GM18505 (cell line): ENCODE results near the gene DOCK2.

Source experiments
- ATAC-seq: cut with Tn5 transposase; IDR thresholded peaks from one replicate; pipeline ENCODE4 v1.9.1; 2021; ENCODE audit not compliant: unreplicated experiment
- POLR2A ChIP-seq: IDR thresholded peaks from 4 replicates; pipeline ENCODE4 v1.6.1; 2011; ENCODE audit warnings: borderline replicate concordance; ENCODE audit not compliant: insufficient read depth, insufficient read length; ENCODE audit errors: extremely low read depth

The DOCK2 gene

GRCh38 chr5:169702693-169703481 is 65.8 kb downstream of the DOCK2 start:
- peak; percentile 80 for ATAC-seq
- TF ChIP-seq POLR2A, result peak; percentile 21

GRCh38 chr5:169703813-169704212 is 66.7 kb downstream of the DOCK2 start:
- ATAC-seq, result no peak
- no peak for TF ChIP-seq POLR2A

DNA sequence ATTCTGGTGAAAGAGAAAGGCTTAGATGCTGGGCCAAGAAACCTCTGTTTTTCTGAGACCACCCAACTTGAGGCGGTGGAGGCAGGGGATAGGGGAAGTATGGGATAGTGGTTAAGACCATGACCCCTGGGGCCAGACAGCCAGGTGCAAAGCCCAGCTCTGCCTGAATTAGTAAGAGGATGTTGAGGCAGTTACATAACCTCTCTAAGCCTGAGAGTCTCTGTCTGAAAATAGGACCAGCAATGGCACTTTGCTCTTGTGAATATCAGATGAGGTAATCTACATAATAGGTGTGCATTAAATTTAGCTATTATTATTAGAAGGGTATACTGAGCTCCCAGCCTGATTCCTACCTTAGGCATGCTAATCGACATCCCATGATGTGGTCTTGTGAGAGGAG is 68.2 kb downstream of the DOCK2 start:
- no peak for TF ChIP-seq POLR2A
- ATAC-seq, result no peak

GRCh38 chr5:169706071-169706470 is 69.0 kb downstream of the DOCK2 start:
- TF ChIP-seq POLR2A, result no peak
- ATAC-seq, result no peak

DNA sequence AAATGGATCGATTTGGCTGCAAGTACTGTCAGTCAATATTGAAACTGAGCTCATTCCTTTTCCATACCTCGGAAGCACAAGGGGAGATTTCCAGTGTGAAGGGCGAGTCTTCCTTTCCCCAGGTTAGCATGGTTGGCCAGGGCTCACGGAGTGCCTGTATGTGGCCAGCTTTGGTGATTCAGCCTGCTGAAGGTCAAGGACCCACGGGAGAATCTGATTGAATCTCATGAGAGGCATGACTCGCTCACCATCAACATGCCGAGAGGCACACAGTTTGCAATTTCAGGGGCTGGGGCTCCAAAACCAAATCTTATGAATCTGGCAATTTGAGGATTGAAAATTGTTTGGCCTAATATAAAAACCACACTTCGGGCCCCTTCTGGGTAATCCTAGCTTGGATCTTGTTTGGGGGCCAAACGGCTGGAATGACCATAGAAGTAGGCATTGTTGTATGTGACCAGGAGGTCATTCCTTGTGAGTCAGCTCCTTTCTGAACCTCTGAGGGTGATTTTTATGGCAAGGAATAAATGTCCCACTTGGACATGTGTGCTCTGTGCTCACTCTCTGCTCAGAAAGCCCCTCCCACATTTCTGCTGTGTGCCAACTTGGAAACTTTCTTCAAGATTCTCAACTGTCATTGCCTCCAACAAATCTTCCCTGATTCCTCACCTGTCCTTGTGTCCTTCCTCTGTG is 69.8 kb downstream of the DOCK2 start:
- no peak for TF ChIP-seq POLR2A
- no peak for ATAC-seq

GRCh38 chr5:169707686-169708085 is 70.6 kb downstream of the DOCK2 start:
- ATAC-seq, result no peak
- TF ChIP-seq POLR2A, result no peak

DNA sequence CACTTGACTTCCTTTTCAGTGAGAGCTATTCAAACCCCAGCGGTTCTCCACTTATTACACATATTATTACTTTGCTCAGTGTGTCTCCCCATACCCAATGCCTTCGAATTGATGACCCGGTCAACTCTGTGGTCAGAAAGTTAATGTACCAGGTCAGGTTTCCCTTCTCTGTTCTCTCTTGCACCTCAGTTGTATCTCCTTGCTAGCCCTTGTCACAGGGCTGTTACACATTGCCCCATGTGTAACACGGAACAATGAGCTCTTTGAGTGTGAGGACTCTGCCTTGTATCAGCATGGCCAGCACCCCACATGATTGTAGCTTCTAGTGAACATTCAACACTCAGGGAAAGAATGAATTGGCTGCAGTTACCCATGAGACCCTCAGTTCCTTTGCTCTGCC is 73.6 kb downstream of the DOCK2 start:
- ATAC-seq, result no peak
- TF ChIP-seq POLR2A, result no peak

- no peak for ATAC-seq
Measured at GRCh38 chr5:169711551-169712225, 74.6 kb downstream of the DOCK2 start.

DNA sequence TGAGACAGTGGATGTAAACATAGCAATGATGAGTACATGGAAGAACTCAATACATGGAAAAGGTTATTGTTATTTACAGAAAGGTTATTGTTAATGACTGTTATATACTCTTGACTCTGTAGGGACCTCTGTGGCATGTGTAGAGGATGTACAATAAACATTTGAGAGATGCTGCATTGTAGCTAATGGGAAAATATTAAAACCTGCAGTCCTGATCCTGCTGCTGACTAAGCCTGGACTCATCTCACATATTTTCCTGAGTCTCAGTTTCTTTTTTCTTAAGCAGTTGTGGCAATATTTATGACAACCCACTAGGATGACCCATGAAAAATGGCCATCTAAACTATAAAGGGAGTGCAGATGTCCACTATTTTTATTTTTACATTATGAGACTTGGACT is 75.4 kb downstream of the DOCK2 start:
- ATAC-seq, result no peak
- no peak for TF ChIP-seq POLR2A

More at GRCh38 chr5:169711551-169712225, 74.6 kb downstream of the DOCK2 start:
- TF ChIP-seq POLR2A, result no peak

DNA sequence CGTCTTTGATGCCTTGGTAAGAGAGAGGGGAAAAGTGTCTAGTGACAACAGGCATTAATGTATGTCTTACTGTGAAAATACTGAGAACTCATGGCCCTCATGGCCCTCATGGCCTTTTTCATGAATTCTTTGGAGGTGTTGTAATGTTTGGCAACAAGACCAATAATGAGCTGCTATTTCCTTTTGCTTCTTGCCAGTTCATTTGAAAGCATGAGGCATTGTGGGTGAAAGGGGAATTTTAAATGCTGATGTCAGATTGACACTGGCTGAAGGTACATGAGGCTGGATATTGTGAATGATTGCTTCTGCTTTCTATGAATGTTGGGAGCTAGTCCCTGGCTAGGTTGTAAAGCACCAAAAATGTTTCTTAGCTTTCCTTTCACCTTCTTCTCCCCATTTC is 79.2 kb downstream of the DOCK2 start:
- ATAC-seq, result no peak
- no peak for TF ChIP-seq POLR2A

GRCh38 chr5:169717288-169717687 is 80.2 kb downstream of the DOCK2 start:
- ATAC-seq, result no peak
- TF ChIP-seq POLR2A, result no peak

DNA sequence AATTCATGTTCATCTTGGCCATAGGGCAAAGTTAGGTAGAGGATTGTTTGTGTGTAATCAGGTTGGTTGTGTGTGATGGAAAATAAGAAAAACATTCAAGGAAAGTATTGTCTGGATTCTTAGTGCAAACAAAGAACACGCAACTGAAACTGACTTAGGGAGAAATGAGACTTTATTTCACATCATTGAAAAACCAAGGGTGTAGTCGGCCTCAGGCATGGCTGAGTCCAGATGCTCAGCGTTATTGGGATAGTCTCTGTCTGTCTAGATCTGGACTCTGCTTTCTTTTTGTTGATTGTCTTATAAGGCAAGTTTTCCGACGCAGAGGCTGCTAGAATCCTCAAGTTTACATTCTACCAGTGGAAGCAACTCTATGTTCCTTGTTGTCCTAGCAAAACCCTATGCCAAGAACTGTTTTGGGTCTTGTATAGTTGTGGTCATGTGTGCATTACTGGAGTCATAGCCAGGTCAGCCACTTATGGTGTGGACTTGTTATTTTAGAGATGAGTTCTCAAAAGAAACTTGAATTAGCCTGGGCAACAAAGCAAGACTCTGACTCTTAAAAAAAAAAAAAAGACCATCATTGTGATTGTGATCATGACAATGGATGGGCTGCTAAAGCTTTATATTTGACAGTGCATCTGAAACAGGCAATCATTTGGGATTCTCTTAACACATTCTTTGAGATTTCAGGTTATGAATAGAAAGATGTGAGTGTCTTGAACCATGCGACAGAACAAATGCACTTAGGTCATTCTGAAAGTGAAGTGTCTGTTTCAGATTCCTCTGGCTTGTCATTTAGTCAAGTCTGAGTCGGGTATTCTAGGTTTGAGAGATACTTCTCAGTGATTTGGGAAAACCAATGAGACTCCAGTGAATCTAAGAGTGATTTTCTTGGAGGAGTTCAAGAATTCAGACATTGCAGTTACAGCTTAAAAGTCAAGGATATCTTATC is 82.6 kb downstream of the DOCK2 start:
- peak; percentile 79 for ATAC-seq
- TF ChIP-seq POLR2A, result no peak

DNA sequence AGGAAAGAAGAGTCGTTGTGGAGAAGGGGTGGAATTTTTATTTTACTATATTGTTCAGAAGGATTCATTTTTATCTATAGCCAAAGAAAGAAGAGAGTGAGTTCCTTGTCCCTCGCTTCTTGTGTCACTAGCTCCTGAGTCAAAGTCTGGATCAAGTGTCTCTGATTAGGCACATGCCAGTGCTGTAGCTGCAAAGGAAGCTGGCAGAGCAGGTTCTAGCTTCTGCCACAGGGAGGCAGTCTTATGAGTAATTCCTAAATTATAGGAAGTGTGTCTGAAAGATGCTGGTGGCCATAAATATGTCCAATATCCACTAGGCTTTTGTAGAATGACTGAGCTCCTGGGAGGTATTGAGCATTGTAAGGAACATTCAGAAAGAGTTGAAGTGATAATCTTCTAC is 84.7 kb downstream of the DOCK2 start:
- no peak for ATAC-seq
- no peak for TF ChIP-seq POLR2A
